Measurements from ENCODE around the gene DENND4C.

Gene DENND4C

DNA sequence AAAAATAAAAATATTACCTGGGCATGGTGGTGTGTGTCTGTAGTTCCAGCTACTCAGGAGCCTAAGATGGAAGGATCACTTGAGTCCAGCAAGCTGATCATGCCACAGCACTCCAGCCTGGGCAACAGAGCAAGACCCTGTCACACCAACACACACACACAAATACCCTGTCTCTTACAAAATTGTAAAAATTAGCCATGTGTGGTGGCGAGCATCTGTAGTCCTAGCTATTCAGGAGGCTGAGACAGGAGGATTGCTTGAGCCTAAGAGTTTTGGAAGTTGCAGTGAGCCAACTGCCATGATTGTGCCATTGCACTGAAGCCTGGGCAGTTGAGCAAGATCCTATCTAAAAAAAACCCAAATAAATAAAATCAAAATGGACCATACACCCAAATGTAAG is 32.1 kb upstream of the DENND4C start:
- Histone ChIP-seq H3K79me2 (ENCODE audit: insufficient read depth, low read length) (no peaks in the 10 kb centered on the region), H3K4me3 (ENCODE audit: low read depth, low read length, poor library complexity, severe bottlenecking) (no peak overlapping the region), H3F3A (ENCODE audit: insufficient read depth, low read length) (no peaks in the 10 kb centered on the region), H3K27me3 (ENCODE audit: insufficient read depth, low read length) (no peaks in the 10 kb centered on the region), H3K9ac (ENCODE audit: low read length) (no peak overlapping the region), H3K27ac (ENCODE audit: low read depth, low read length, poor library complexity, severe bottlenecking) (no peak overlapping the region), H3K4me2 (ENCODE audit: low read length) (no peak overlapping the region), H3K36me3 (ENCODE audit: insufficient read depth, low read length) (no peaks in the 10 kb centered on the region), H3K4me1 (ENCODE audit: insufficient read depth, low read length, severe bottlenecking) (no peaks in the 10 kb centered on the region), H4K20me1 (ENCODE audit: insufficient read depth, low read length) (no peaks in the 10 kb centered on the region), H3K9me3 (ENCODE audit: low read length) (no peaks in the 10 kb centered on the region), H3K9me2 (ENCODE audit: low read depth, low read length) (no peaks in the 10 kb centered on the region), H2AFZ (ENCODE audit: low read length) (no peak overlapping the region)
- TF ChIP-seq EZH2 (IDR thresholded peaks at IDR 0.05; ENCODE audit: borderline replicate concordance, low read length), result no peak

DNA sequence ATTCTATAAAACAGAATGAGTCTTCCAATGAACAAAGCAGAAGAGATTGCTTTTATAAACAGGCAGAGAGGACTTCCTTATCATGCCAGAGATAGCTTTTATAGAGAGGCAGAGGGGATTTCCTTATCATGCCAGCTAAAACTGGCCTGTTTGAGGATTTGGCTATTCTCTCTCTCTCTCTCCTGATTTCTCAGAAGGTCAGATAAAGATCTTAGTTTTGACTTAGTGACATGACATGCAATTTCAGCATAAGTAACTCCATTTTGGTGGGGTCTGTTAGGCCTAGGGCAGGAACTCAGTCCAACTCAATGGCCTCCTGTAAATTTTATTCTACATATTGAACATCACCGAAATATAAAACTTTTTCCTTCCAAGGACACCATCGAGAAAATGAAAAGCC is 31.5 kb upstream of the DENND4C start:
- no peak for TF ChIP-seq EZH2 (IDR thresholded peaks at IDR 0.05; ENCODE audit: borderline replicate concordance, low read length)
- TF ChIP-seq, protein P1, sequence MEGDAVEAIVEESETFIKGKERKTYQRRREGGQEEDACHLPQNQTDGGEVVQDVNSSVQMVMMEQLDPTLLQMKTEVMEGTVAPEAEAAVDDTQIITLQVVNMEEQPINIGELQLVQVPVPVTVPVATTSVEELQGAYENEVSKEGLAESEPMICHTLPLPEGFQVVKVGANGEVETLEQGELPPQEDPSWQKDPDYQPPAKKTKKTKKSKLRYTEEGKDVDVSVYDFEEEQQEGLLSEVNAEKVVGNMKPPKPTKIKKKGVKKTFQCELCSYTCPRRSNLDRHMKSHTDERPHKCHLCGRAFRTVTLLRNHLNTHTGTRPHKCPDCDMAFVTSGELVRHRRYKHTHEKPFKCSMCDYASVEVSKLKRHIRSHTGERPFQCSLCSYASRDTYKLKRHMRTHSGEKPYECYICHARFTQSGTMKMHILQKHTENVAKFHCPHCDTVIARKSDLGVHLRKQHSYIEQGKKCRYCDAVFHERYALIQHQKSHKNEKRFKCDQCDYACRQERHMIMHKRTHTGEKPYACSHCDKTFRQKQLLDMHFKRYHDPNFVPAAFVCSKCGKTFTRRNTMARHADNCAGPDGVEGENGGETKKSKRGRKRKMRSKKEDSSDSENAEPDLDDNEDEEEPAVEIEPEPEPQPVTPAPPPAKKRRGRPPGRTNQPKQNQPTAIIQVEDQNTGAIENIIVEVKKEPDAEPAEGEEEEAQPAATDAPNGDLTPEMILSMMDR (IDR thresholded peaks at IDR 0.05; ENCODE audit: low read length), result no peak
- Histone ChIP-seq H3K27me3 (ENCODE audit: insufficient read depth, low read length) (no peaks in the 10 kb centered on the region), H3K4me2 (ENCODE audit: low read length) (no peak overlapping the region)

DNA sequence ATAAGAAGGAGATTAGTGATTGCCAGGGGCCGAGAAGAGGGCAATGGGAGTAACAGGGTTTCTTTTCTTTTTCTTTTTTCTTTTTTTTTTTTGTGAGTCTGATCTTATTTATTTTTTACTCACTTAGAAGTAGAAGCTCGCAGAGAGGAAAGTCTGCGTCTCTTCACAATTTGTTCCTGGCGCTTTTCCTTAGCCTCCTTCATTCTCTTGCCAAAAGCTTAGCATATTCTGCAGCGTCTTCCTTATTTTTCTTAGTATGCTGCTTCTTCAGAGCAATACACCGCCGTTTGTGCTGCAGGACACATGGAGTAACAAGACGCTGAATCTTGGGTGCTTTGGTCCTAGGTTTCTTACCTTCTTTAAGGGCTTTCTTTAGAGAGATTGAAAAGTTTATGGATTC is 30.3 kb upstream of the DENND4C start:
- Histone ChIP-seq H3K79me2 (ENCODE audit: insufficient read depth, low read length) (no peaks in the 10 kb centered on the region), H3K4me1 (ENCODE audit: insufficient read depth, low read length, severe bottlenecking) (no peaks in the 10 kb centered on the region), H3F3A (ENCODE audit: insufficient read depth, low read length) (no peaks in the 10 kb centered on the region), H3K9ac (ENCODE audit: low read length) (no peak overlapping the region), H3K4me3 (ENCODE audit: low read depth, low read length, poor library complexity, severe bottlenecking) (no peak overlapping the region), H3K9me2 (ENCODE audit: low read depth, low read length) (no peaks in the 10 kb centered on the region), H2AFZ (ENCODE audit: low read length) (no peak overlapping the region), H3K4me2 (ENCODE audit: low read length) (no peak overlapping the region), H3K27ac (ENCODE audit: low read depth, low read length, poor library complexity, severe bottlenecking) (no peak overlapping the region), H3K9me3 (ENCODE audit: low read length) (no peaks in the 10 kb centered on the region), H4K20me1 (ENCODE audit: insufficient read depth, low read length) (no peaks in the 10 kb centered on the region), H3K27me3 (ENCODE audit: insufficient read depth, low read length) (no peaks in the 10 kb centered on the region), H3K36me3 (ENCODE audit: insufficient read depth, low read length) (no peaks in the 10 kb centered on the region)
- TF ChIP-seq, protein P1 (IDR thresholded peaks at IDR 0.05; ENCODE audit: low read length), result no peak
- no peak for TF ChIP-seq EZH2 (IDR thresholded peaks at IDR 0.05; ENCODE audit: borderline replicate concordance, low read length)

More for the DNA sequence above, 31.5 kb upstream of the DENND4C start:
- Histone ChIP-seq H3K9me2 (ENCODE audit: low read depth, low read length) (no peaks in the 10 kb centered on the region), H3K79me2 (ENCODE audit: insufficient read depth, low read length) (no peaks in the 10 kb centered on the region), H3K36me3 (ENCODE audit: insufficient read depth, low read length) (no peaks in the 10 kb centered on the region), H3K4me3 (ENCODE audit: low read depth, low read length, poor library complexity, severe bottlenecking) (no peak overlapping the region), H3K27ac (ENCODE audit: low read depth, low read length, poor library complexity, severe bottlenecking) (no peak overlapping the region), H4K20me1 (ENCODE audit: insufficient read depth, low read length) (no peaks in the 10 kb centered on the region), H2AFZ (ENCODE audit: low read length) (no peak overlapping the region), H3K9me3 (ENCODE audit: low read length) (no peaks in the 10 kb centered on the region), H3K4me1 (ENCODE audit: insufficient read depth, low read length, severe bottlenecking) (no peaks in the 10 kb centered on the region), H3F3A (ENCODE audit: insufficient read depth, low read length) (no peaks in the 10 kb centered on the region), H3K9ac (ENCODE audit: low read length) (no peak overlapping the region)

Data from OCI-LY1 (cell line).